Stimulated activated CD4-positive, alpha-beta T cell treated with anti-CD3 and anti-CD28 coated beads, TNF-alpha, amount 100 ng/mL, for 1 hour (primary cell): ENCODE measurements around the gene CTNNA3.
"Not testable (repeated sequence)": the region's sequence is repeated elsewhere in the genome, so short reads cannot be mapped to it uniquely, and the experiment has no call there.

Experiments
- DNase-seq, 3 donors: peaks; one replicate each; pipeline ENCODE4 v3.0.0-alpha.2; 2020; ENCODE audit warnings: low read depth in 3 of 3, low spot score in 1 of 3

The CTNNA3 gene

GRCh38 chr10:67257427-67258144 is 438.4 kb downstream of the CTNNA3 start:
- no peak for DNase-seq

GRCh38 chr10:67257018-67257417 is 439.0 kb downstream of the CTNNA3 start:
- DNase-seq = no peak

- DNase-seq = no peak
Observed at GRCh38 chr10:67250686-67251085, 445.3 kb downstream of the CTNNA3 start.

- no peak for DNase-seq
Observed at GRCh38 chr10:67246066-67246555, 449.9 kb downstream of the CTNNA3 start.

- DNase-seq = no peak
Observed at GRCh38 chr10:67242528-67242927, 453.5 kb downstream of the CTNNA3 start.

- DNase-seq = no peak
Observed at GRCh38 chr10:67241451-67241850, 454.5 kb downstream of the CTNNA3 start.

GRCh38 chr10:67239864-67240497 is 456.0 kb downstream of the CTNNA3 start:
- DNase-seq = no peak

- DNase-seq = not testable (repeated sequence)
Observed at GRCh38 chr10:67230680-67231500, 465.1 kb downstream of the CTNNA3 start.

- no peak for DNase-seq
Observed at GRCh38 chr10:67225226-67225625, 470.8 kb downstream of the CTNNA3 start.

GRCh38 chr10:67224553-67224952 is 471.4 kb downstream of the CTNNA3 start:
- DNase-seq = no peak

- DNase-seq = no peak
Observed at GRCh38 chr10:67222934-67223333, 473.1 kb downstream of the CTNNA3 start.

GRCh38 chr10:67221939-67222494 is 474.0 kb downstream of the CTNNA3 start:
- no peak for DNase-seq

GRCh38 chr10:67211680-67212079 is 484.3 kb downstream of the CTNNA3 start:
- no peak for DNase-seq

GRCh38 chr10:67207923-67208322 is 488.1 kb downstream of the CTNNA3 start:
- DNase-seq = not testable (repeated sequence)

- DNase-seq = no peak
Observed at GRCh38 chr10:67200913-67201564, 495.0 kb downstream of the CTNNA3 start.

- no peak for DNase-seq
Observed at GRCh38 chr10:67175354-67175753, 520.6 kb downstream of the CTNNA3 start.

- no peak for DNase-seq
Observed at GRCh38 chr10:67173787-67174186, 522.2 kb downstream of the CTNNA3 start.

GRCh38 chr10:67171970-67172369 is 524.0 kb downstream of the CTNNA3 start:
- DNase-seq = no peak

- DNase-seq = no peak
Observed at GRCh38 chr10:67156239-67156638, 539.8 kb downstream of the CTNNA3 start.

GRCh38 chr10:67151471-67151870 is 544.5 kb downstream of the CTNNA3 start:
- DNase-seq = no peak

- no peak for DNase-seq
Observed at GRCh38 chr10:67144530-67144929, 551.5 kb downstream of the CTNNA3 start.
